ENCODE measurements around the gene GABRG2. TPM values are rescaled to one million over a fixed set of nuclear protein-coding genes. Genes with fewer than 3 reads are reported as not detected.

The GABRG2 gene
- total RNA-seq, 1 donor from 2014 or later, result not detected

GRCh38 chr5:162139190-162139589, 71.6 kb downstream of the GABRG2 start:
- no peak for TF ChIP-seq CTCF (IDR thresholded peaks at IDR 0.05)
- H3K4me1 ChIP-seq, result no peaks in the 10 kb centered on the region
- no peaks in the 10 kb centered on the region for H3K9me3 ChIP-seq
- ATAC-seq, result no peak
- no peak overlapping the region for H3K4me3 ChIP-seq
- H3K27me3 ChIP-seq (ENCODE audit: low read depth), result no peaks in the 10 kb centered on the region
- DNase-seq, result no peak
- intact Hi-C loops (cut with DNase I), result no loop called here
- no peak overlapping the region for H3K27ac ChIP-seq
- H3K36me3 ChIP-seq, result no peaks in the 10 kb centered on the region

GRCh38 chr5:162154242-162154641, 86.7 kb downstream of the GABRG2 start:
- no peak for DNase-seq
- Histone ChIP-seq H3K36me3 (no peaks in the 10 kb centered on the region), H3K27ac (no peak overlapping the region), H3K9me3 (no peaks in the 10 kb centered on the region), H3K27me3 (ENCODE audit: low read depth) (no peaks in the 10 kb centered on the region), H3K4me1 (no peaks in the 10 kb centered on the region), H3K4me3 (no peak overlapping the region)
- ATAC-seq, result no peak
- intact Hi-C loops (cut with DNase I), result no loop called here
- TF ChIP-seq CTCF (IDR thresholded peaks at IDR 0.05), result no peak

- no peak overlapping the region for H3K4me3 ChIP-seq
- no peaks in the 10 kb centered on the region for H3K9me3 ChIP-seq
- H3K4me1 ChIP-seq, result no peaks in the 10 kb centered on the region
- DNase-seq (no peak), ATAC-seq (no peak)
- H3K27ac ChIP-seq, result no peak overlapping the region
- no peaks in the 10 kb centered on the region for H3K27me3 ChIP-seq (ENCODE audit: low read depth)
- intact Hi-C loops (cut with DNase I), result no loop called here
- no peak for TF ChIP-seq CTCF (IDR thresholded peaks at IDR 0.05)
- no peaks in the 10 kb centered on the region for H3K36me3 ChIP-seq
Measured at GRCh38 chr5:162160401-162160800, 92.8 kb downstream of the GABRG2 start.

- DNase-seq (no peak), ATAC-seq (no peak)
- Histone ChIP-seq H3K36me3 (no peaks in the 10 kb centered on the region), H3K27me3 (ENCODE audit: low read depth) (no peaks in the 10 kb centered on the region), H3K4me1 (no peaks in the 10 kb centered on the region), H3K9me3 (peaks cover 5% of the 10 kb centered on the region), H3K27ac (no peak overlapping the region), H3K4me3 (no peak overlapping the region)
- intact Hi-C loops (cut with DNase I), result no loop called here
- no peak for TF ChIP-seq CTCF (IDR thresholded peaks at IDR 0.05)
Measured at GRCh38 chr5:162163663-162164062, 96.1 kb downstream of the GABRG2 start.

GRCh38 chr5:162174358-162174974, 106.9 kb downstream of the GABRG2 start:
- no peak overlapping the region for H3K27ac ChIP-seq

More at GRCh38 chr5:162174358-162174974, 106.9 kb downstream of the GABRG2 start:
- Histone ChIP-seq H3K27me3 (ENCODE audit: low read depth) (no peaks in the 10 kb centered on the region), H3K4me3 (no peak overlapping the region), H3K36me3 (no peaks in the 10 kb centered on the region), H3K4me1 (no peaks in the 10 kb centered on the region), H3K9me3 (no peaks in the 10 kb centered on the region)
- no peak for ATAC-seq
- TF ChIP-seq CTCF (IDR thresholded peaks at IDR 0.05), result no peak
- intact Hi-C loops (cut with DNase I), result no loop called here
- no peak for DNase-seq

All from lower lobe of right lung (tissue), 2 donors.